Cerebellar cortex (tissue), 1 donor: ENCODE measurements around the gene CDC42BPA.
"Not testable (repeated sequence)": the region's sequence is repeated elsewhere in the genome, so short reads cannot be mapped to it uniquely, and the experiment has no call there.

ENCODE experiments used
- DNase-seq: peaks from one replicate; pipeline ENCODE4 v3.0.0-alpha.2; 2015; ENCODE audit warnings: low spot score

CDC42BPA gene

DNA sequence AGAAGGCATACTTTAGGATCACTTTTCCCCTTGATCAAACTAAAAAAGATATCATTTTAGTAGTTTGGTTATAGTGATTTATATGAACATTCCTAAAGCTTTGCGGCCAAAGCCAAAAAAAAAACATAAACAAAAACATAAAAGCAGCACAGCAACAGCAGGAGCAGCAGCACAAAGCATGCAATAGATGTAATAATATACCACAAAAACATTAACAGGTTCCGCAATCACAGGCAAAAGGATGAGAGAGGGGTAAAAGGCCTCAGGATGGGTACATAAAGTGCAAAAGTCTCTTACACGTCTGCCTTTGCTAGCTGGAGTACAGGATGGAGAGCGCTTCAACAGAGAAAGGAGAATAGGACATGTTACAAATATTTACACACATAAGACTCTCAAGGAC, 259.2 kb downstream of the CDC42BPA start:
- no peak for DNase-seq

DNA sequence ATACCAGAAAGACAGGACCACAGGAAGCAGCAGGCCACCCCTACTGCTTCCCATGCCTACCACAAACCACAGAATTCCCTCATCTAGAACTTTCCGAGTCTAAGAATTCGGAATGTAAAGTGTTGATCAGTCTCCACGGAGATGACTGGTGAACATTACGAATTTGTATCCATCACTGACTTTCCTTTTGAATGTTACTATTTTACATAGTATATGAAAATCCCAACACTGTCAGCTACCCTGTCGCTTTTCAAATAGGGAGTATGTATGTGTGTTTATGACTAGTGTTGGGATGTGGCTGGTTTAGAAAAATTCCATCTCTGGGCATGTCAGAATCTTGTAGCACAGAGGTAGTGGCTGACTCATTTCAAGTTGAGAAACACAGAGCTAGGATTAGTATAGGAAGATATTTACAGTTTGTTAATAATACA, 260.0 kb downstream of the CDC42BPA start:
- DNase-seq: no peak

DNA sequence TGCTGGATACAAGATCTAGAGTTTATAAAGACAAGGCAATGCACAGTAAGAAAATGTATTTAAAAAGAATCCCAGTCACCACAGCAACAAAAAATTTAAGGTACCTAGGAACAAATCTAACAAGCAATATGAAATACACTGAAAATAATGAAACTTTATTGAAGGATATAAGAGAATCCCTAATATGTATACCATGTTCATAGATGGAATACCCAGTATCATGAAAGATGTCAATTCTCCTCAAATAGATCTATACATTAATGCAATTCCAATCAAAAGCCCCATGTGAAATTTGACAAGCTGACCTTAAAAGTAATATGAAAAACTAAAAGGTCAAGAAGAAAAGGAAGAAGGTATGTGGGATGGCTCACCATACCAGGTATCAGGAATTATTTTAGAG, 269.0 kb downstream of the CDC42BPA start:
- DNase-seq: no peak

DNA sequence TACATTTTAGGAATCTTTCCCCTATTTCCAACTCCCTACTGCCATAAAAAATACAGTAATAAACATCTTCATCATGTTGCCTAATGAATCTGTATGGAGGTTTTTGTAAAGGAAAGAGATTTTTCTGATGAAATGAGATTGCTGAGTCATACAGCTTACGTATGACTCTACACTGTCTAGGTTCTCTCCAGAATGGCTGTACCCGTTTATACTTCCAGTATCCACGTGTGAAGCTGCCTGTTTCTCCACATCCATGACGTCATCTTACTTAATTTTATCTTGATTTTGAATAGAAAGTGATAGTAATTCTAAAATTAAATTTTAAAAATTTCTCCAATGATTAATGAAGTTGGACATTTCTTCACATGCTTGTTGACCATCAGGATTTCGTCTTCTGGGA, 274.5 kb downstream of the CDC42BPA start:
- no peak for DNase-seq

DNA sequence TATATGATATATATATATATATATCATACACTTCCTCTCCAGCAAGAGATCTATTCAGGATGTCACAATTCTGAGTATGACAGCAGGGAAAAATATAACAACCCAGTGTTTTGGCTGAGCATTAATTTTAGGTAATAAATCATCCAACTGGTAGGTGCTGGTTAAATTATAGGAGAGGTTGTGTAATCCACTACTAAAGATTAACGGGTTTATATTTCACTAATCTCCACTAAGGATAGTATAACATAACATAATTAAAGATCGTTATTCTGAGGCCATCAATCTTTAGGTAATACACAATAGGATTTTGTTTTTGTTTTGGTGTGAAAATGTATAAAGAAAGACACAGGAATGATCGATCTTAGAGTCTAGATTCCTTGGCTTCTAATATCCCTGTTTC, 276.0 kb downstream of the CDC42BPA start:
- DNase-seq: no peak

DNA sequence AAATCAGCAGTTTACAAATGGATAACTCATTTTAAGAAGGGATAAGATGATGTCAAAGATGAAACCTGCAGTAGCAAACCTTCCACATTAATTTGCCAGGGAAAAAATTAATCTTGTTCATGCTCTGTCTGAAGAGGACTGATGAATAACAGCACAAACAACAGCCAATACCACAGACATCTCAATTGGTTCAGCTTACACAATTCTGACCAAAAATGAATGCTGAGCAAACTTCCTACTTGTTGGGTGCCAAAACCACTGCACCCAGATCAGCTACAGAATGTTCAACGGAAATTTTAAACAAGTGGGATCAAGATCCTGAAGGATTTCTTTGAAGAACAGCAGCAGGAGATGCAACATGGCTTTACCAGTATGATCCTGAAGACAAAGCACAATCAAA, 279.9 kb downstream of the CDC42BPA start:
- DNase-seq: no peak

DNA sequence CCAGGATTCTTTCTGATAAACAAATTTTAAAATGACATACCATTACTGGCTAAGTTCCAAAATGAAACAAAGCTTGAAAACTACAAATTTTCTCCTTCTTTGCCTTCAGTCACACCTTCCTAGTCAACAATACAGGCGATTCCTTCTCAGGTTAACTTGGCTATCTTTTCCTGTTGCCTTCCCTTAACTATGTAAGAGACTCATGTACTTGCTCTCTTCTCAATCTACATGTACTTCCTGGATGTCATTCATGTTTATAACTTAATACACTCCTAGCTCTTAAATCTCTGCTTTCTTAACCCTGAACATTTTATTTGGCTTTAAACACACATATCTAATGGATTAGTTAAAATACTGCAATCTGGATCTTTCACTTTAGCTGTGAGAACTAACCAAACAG, 281.2 kb downstream of the CDC42BPA start:
- DNase-seq: no peak

DNA sequence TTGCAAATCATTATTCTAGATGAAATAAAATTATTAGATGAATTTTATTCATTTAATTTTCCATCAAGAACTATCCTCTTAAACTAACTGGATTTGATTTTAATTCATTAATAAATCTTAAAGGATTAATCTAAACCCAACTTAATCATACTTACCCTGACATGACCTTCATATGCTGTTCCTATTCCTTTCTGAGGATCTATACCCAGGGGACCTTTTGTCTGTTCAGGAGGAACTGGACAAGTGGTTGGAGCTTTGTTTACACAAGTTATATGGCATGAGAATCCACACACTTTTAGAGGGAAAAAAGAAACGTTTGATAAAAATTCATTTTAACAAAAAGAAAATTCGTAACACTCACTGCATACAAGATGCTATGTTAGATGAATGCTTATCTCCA, 283.0 kb downstream of the CDC42BPA start:
- DNase-seq: no peak

DNA sequence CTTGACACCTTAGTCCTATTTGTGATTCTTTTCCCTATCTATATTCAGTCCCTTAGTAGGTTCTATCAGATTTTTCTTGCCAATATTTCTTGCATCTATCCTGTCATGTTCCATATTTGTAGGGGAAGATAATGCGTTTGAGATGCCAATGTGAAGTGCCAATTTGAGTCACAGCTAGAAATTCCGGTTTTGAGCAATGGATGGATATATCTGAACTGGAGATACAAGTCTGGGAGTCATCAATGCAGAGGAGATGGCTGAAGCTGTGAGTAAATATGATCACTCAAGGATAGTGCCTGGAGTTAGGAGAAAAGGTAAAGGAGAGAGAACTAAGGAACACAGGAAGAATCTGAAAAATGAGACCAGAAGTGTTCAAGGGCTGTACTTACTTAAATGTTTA, 284.4 kb downstream of the CDC42BPA start:
- no peak for DNase-seq

DNA sequence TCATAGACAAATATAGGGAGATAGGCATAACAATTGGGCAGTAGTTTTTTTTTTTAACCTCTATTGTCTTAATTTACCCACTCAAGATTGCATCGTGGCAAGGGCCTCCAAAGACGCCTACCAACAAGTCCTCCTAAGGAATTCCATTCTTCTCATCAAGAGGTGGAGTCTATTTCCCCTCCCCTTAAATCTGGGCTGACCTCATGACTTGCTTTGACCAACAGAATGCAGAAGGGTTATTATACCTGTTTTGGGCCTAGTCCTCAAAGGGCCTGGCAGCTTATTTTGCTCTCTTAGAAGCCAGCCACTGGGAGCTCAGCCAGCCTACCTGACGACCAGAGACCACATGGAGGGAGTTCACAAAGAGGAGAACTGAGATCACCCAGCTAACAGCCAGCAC, 285.9 kb downstream of the CDC42BPA start:
- no peak for DNase-seq

DNA sequence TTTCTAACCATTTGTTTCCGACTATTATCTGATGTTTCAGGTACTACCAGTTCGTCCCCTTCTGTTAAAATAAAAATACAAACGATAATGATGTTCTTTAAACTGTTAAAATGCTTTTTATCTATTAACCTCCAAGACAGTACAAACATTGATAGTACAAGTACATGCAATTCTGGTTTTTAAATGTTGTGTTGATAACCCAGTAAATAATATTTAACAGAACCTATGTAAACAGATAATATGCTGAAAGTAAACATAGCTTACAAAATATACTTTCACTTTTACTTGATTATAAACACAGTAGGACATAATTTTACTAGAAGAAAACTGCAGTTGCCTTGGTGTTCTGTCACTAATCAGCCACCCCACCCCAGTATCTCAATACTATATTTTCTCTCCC, 301.3 kb downstream of the CDC42BPA start:
- no peak for DNase-seq

DNA sequence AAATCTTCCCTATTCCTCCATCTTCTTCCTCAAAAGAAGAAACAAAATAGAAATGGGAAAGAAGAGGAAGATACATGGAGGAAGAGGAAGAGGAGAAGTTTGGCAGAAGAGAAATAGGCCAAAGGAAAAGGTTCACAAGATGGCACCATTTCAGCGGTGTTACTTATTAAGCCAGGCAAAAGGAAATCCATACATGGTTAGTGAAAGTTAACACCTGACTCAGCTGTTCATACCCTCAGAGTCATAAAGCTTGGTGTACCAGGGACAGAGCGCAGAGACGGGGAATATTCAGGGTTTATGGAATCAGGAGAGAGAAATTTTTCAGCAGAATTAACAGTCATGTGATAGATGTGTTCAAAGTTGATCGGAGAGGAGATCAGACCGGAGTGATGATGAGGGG, 307.6 kb downstream of the CDC42BPA start:
- DNase-seq: no peak

DNA sequence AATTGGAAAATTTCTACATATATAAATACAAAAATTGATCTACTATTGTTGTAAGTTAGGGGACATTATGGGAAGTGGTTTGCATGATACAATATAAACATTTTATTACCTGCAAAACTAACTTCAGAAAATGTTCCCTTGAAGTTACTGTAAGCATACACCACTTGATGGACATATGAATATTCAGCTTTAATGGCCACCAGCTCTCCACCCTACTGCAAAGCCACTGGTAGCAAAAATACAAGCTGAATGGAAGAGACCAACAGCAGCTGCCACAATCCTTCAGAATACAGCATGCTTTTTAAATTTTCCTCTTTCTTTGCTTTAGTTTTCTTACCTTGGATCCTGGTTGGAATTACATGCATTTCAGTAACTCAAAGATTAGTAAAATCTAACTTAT, 308.4 kb downstream of the CDC42BPA start:
- DNase-seq: no peak

DNA sequence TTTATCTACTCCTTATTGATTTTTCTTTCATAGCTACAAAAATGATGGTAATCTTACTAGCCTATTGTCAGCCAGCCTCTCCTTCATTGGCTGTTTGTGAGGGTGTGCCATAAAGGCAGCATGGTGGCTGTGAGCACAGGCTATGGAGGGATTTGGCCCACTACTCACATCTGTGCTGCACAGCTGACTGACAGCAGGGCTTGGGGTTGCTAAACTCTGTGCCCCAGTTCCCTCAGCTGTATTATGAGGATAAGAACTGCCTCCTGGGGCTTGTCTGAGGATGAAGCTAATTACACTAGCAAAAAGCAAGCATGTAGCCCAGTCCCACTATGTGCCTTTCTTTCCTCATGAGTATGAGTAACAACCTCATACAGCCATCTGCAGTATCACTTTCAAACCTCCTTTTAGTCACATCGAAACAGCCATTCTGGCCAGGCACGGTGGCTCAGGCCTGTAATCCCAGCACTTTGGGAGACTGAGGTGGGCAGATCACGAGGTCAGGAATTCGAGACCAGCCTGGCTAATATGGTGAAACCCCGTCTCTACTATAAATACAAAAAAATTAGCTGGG, 312.0 kb downstream of the CDC42BPA start:
- no peak for DNase-seq

DNA sequence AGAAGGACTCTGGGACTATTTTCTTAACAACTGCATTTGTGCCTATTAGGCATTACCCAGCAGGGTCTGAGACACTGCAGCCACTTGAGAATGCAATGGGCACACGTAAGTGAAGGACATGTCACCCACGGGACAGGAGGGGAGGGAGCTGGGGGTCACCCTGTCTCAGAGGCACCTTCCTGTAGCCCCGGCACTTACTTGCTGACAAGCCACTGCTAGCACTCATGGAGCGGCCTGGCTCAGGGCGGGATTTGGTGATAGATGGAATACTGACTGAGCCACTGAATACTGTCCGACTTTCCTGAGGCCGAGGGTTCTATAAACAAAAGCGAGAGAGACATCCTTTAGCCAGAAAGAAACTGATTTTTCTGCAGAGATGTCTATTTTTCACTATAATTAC, 313.5 kb downstream of the CDC42BPA start:
- no peak for DNase-seq

DNA sequence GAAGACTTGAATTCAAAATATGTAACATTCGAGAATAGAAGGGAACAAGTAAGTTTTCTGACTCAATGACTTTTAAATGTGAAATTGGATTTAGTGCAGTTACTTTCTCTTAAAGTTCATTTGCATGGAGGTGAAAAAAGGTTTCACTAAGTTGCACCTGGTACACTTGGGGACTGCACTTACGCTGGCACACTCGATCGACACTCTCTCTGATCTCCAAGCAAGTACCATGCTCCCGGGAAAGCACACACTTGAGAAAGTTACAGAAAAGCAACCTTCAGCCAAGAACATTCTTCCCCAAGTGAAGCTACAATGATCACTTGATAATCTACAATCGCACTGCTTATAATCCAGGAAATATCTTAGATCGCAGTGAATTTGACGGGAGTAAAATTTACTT, 315.1 kb downstream of the CDC42BPA start:
- DNase-seq: no peak

DNA sequence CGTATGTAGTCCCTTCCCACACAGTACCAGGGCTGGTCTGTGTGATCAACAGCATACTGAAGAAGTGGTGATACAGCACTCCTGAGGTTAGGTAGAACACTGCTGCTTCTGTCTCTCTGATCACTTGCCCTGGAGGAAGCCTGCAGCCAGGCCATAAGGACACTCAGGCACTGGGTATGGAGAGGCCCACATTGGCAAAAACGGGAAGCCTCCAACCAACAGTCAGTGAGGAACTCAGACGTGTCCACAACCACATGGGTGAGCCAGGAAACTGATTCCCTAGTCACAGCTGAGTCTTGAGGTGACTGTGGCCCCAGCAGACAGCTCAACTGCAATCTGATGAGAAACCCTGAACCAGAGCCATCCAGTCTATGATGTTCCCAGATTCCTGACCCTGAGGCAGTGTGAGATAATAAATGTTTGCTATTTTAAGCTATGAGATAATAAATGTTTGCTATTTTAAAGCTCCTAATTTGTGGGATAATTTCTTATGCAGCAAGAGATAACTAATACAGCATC, 315.7 kb downstream of the CDC42BPA start:
- DNase-seq: no peak

DNA sequence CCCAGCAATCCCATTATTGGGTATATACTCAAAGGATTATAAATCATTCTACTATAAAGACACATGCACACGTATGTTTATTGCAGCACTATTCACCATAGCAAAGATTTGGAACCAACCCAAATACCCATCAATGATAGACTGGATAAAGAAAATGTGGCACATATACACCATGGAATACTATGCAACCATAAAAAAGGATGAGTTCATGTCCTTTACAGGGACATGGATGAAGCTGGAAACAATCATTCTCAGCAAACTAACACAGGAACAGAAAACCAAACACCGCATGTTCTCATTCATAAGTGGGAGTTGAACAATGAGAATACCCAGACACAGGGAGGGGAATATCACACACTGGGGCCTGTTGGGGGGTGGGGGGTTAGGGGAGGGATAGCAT, 318.7 kb downstream of the CDC42BPA start:
- DNase-seq: not testable (repeated sequence)

DNA sequence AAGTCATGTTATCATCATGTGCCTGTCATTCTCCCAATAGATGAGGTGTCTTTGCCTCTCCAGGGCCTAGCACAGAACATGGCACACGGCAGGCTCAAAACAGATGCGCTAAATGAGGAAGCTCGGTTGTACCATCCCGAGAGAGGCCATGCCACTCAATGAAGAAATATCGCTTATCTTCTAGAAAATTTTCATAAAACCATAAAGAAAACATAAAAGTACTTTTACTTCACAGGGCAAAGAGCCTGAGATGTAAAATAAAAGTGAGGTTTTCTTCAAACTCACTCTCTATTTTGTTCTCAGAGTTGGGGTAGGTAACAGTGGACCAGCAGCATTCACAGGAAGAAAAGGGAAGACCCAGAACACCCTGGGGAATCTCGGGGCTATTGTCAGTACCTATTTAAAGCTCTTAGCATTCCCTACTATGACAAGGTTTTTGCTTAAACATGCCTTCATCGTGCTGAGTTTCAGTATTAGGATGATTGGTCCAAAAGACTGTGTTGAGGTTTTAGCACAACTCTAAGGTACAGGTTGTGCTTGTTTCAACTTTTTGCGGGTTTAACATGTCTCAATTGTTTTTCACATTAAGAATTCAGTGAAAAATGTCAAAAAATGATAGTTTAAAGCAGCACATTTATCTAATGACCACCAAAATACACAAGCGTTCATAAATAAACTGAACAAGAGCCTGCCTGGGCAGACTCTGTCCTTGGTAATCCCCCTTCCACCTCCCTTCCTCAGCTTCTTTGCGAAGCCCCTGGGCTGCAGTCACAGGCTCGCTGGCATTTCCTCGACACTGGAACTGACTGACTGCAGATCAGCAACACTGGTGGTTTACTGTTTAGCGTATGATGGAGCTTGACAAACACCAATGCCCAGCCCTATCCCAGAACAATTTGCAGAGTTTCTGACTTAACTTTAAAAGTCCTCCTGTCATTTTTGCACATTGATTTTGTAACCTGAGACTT, 322.6 kb downstream of the CDC42BPA start:
- no peak for DNase-seq

DNA sequence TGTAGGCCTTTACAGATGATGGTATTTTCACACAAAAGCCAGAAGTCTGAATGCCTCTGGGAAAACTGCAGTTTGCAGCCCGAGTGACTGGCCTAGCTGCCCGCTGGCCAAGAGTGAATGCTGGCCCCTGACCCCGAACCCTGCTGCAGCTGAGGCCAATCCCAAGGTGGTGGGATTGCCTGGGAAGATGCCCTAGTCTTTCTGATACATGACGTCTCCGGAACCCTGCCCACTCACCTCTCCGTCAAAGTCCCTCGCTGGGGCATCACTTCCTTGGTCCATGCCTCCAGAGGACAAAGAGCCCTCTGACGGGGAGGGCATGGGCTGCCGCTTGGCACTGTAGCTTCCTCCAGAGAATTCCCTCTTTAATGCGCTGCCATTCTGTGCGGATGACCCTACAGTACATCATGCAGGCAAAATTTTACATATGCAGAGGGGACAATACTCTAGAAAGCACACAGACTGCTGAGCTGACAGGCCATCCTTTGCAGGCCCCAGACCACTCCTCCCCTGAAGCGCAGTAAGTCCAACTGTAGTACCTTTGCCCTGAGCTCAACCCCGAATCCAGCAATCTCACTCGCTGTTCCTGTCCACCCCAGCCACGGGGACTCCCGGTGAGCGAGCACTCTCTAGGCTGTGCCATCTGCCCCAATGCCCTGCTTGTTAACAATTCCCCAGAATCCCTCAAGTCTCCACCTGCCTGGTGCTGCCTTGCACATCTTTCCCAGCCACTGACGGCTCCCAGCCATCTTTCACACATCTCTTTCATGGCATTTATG, 323.5 kb downstream of the CDC42BPA start:
- no peak for DNase-seq

DNA sequence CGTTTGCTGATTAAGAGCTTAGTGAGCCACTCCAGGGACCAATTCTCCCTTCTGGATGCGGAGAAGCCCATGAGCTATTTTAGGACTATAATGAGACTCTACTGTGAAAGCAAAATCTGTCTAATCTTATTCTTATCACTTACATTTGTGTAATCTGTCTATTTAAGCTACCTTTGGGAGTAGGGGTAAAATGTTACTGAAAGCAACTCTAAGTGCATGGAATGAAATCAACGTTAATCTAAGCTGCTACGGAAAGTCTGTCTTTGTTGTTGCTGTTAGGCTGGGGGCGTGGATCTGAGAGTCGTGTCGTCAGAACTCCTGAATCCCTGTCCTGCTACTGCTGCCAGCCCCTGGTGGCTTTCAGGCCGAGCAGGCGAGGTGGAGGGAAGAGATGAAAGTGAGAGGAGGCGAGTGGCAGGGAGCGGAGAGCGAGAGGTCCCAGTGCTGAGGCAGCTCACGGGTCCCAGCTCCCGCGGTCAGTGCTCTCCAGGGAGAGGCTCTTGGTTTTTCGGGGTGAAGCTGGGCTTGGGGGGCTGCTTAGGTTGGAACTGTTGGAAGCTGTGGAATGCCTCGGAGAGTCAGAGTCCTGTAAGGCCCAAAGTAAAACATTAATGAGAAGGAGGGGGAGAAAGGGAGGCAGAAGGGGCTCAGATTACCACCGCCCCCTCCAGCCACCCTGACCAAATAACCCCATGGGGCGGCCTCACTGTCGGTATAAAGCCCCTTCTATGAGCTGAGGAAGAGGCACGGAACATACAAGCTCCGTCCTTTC, 324.3 kb downstream of the CDC42BPA start:
- no peak for DNase-seq

DNA sequence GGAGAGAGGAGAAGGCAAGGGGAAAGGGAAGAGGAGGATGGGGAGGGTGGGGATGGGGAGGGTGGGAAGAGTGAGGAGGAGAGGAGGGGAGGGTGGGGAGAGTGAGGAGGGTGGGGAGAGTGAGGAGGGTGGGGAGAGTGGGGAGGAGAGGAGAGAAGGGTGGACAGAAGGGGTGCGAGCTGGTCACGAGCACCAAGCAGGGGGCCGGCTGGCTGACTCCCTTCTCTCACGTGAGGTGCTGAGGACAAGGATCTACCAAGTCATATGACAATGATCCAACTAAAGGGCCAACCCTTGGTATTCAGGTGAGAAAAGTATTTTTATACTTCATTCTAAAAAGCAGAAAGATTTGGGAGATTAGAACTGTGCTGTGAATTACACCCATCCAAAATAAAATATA, 326.4 kb downstream of the CDC42BPA start:
- DNase-seq: no peak
